HepG2 (cell line): Measurements from ENCODE around the gene DPH2. TPM values are rescaled to one million over a fixed set of nuclear protein-coding genes. Genes with fewer than 3 reads are reported as not detected.

ENCODE experiments used
- ATAC-seq: fragments of 200-7000 bp; cut with Tn5 transposase; 3 replicates; pipeline ENCODE4 v1.9.1; 2020; ENCODE audit warnings: mild to moderate bottlenecking, moderate library complexity
- BruUV-seq: library from RNA; stranded (reverse); fragments of 400-500 nt; replicated peaks from 2 replicates; lab custom pipeline; 2021; lab: Mats Ljungman, UMichigan
- CTCF ChIA-PET: fragments of 300-600 bp; formaldehyde crosslinking; extraction: SDS; loops from one replicate; lab custom pipeline; 2021; ENCODE audit warnings: low total read pairs, inconsistent platforms, low intra/inter-chr PET ratio; lab: Yijun Ruan, JAX
- POLR2A ChIA-PET: fragments of 350-600 bp; sonication (Branson Sonifier 250); formaldehyde crosslinking; loops from one replicate; lab custom pipeline; 2020; ENCODE audit warnings: antibody characterized with exemption, inconsistent platforms; lab: Yijun Ruan, JAX
- DNase-seq: peaks from one replicate; pipeline ENCODE4 v3.0.0-alpha.2; 2015; ENCODE audit warnings: low spot score
- FAIRE-seq: peaks from 3 replicates; lab custom pipeline; 2011; peaks lifted over from hg19 to GRCh38; lab: Jason Lieb, UNC
- H2AFZ ChIP-seq: one replicate; pipeline ENCODE4 v1.6.1; 2011; ENCODE audit warnings: low read length, inconsistent platforms
- H3K27ac ChIP-seq: fragments of 300-600 bp; 3 replicates; pipeline ENCODE4 v1.8.0; 2011; ENCODE audit warnings: mixed run types, mild to moderate bottlenecking, mixed read lengths, low read length, inconsistent platforms; ENCODE audit not compliant: insufficient read depth; ENCODE audit errors: extremely low read length
- H3K27me3 ChIP-seq, 2 experiments: fragments of 200-600 bp in 1 of 2; 2 replicates in 1 of 2; 3 replicates in 1 of 2; pipeline versions ENCODE4 v1.6.0 to v1.8.0; 2011; ENCODE audit warnings: low read length in 2 of 2, mild to moderate bottlenecking in 2 of 2, moderate library complexity in 2 of 2, inconsistent platforms in 1 of 2; ENCODE audit not compliant: insufficient read depth in 2 of 2, control insufficient read depth in 1 of 2
- H3K36me3 ChIP-seq, 2 experiments: fragments of 200-600 bp in 1 of 2; replicated peaks in 1 of 2; 2 replicates in 1 of 2; 3 replicates in 1 of 2; pipeline versions ENCODE4 v1.5.1 to v1.8.0; 2011; ENCODE audit warnings: low read length in 2 of 2, inconsistent platforms in 1 of 2; ENCODE audit not compliant: insufficient read depth in 2 of 2, control insufficient read depth in 1 of 2
- H3K4me1 ChIP-seq: 2 replicates; pipeline ENCODE4 v1.5.1; 2012; ENCODE audit warnings: low read length, inconsistent platforms; ENCODE audit not compliant: insufficient read depth
- H3K4me2 ChIP-seq: 2 replicates; pipeline ENCODE4 v1.6.0; 2011; ENCODE audit warnings: low read depth, low read length, inconsistent platforms
- H3K4me3 ChIP-seq, 3 experiments: fragments of 200-600 bp in 1 of 3; sonication (generic), shearing (Covaris generic) in 1 of 3; replicated peaks in 1 of 3; 2 replicates each; pipeline ENCODE4 v1.5.1; 2011 to 2016; ENCODE audit warnings: low read length in 3 of 3, inconsistent platforms in 2 of 3, low read depth in 2 of 3, mild to moderate bottlenecking in 2 of 3, control low read depth in 1 of 3, mixed read lengths in 1 of 3; ENCODE audit not compliant: insufficient read depth in 1 of 3
- H3K79me2 ChIP-seq: one replicate; pipeline ENCODE4 v1.6.1; 2011; ENCODE audit warnings: low read length, inconsistent platforms; ENCODE audit not compliant: insufficient read depth
- H3K9ac ChIP-seq: 2 replicates; pipeline ENCODE4 v1.6.0; 2011; ENCODE audit warnings: mild to moderate bottlenecking, low read depth, low read length, inconsistent platforms; ENCODE audit not compliant: insufficient read depth
- H3K9me3 ChIP-seq: 2 replicates; pipeline ENCODE4 v1.5.1; 2012; ENCODE audit warnings: mild to moderate bottlenecking, low read length
- H4K20me1 ChIP-seq: 2 replicates; pipeline ENCODE4 v1.6.0; 2011; ENCODE audit warnings: inconsistent platforms, mild to moderate bottlenecking, low read length, moderate library complexity; ENCODE audit not compliant: insufficient read depth
- SPEN ChIP-seq: sonication (generic); formaldehyde crosslinking; IDR thresholded peaks from 2 replicates; pipeline ENCODE4 v1.5.1; 2020; ENCODE audit warnings: low read depth, mild to moderate bottlenecking, missing genetic modification reagents
- WGBS: methylation state at CpG from one replicate; pipeline ENCODE4 v1.1.6; 2017; ENCODE audit warnings: low lambda C conversion rate; 5-methylcytosine and 5-hydroxymethylcytosine counted together
- in situ Hi-C: cut with HindIII; loops from 2 replicates; pipeline ENCODE4 v1.10.0; 2017; ENCODE audit warnings: low pct_unique_long_range_greater_than_20kb; ENCODE audit not compliant: extremely low pct_ligation_motif_present
- intact Hi-C: fragments of 100-400 bp; cut with micrococcal nuclease; formaldehyde crosslinking; loops from one replicate; pipeline ENCODE4 v1.10.0; 2022; ENCODE audit not compliant: unreplicated experiment
- polyA plus RNA-seq, 8 experiments: library from polyadenylated mRNA; depleted of rRNA in 3 of 8; stranded (reverse) in 7 of 8; unstranded in 1 of 8; fragments of >200 nt; fragmentation: Illumina TruSeq in 4 of 8; extraction: Trizol in 4 of 8; gene quantifications; 2 replicates each; pipeline versions ENCODE4 v1.2.1 to v1.2.3, GENCODE V29; 2011 to 2016; ENCODE audit warnings: low read depth in 4 of 8, missing spikeins in 1 of 8, mixed read lengths in 1 of 8; ENCODE audit not compliant: insufficient read depth in 1 of 8
- total RNA-seq, 5 experiments: library from RNA; depleted of rRNA; stranded (reverse); fragments of >200 nt; fragmentation: Illumina TruSeq; extraction: Trizol; gene quantifications; 2 replicates each; pipeline ENCODE4 v1.2.3, GENCODE V29; 2016; ENCODE audit warnings: low read depth in 1 of 5
- TF ChIP-seq, protein P1 (sequence below): sonication (generic); formaldehyde crosslinking; IDR thresholded peaks from 2 replicates; pipeline ENCODE4 v1.4.0; 2020; ENCODE audit warnings: missing genetic modification reagents
- TF ChIP-seq, protein P2 (sequence below): sonication (generic); formaldehyde crosslinking; IDR thresholded peaks from 2 replicates; pipeline ENCODE4 v1.8.0; 2022; ENCODE audit warnings: mild to moderate bottlenecking, missing genetic modification reagents, moderate library complexity
- TF ChIP-seq, protein P3 (sequence below): sonication (generic); formaldehyde crosslinking; IDR thresholded peaks from 2 replicates; pipeline ENCODE4 v1.4.0; 2020; ENCODE audit warnings: missing genetic modification reagents, borderline replicate concordance
- TF ChIP-seq, protein P4 (sequence below): sonication (generic); formaldehyde crosslinking; IDR thresholded peaks from 2 replicates; pipeline ENCODE4 v1.4.0; 2020; ENCODE audit warnings: missing genetic modification reagents

The DPH2 gene
- total and polyA plus RNA-seq, 2 of the 13 experiments (the other 11 are each of a cell fraction or from before 2014, with no cell fraction given): 32.2 to 38.3 TPM

DNA sequence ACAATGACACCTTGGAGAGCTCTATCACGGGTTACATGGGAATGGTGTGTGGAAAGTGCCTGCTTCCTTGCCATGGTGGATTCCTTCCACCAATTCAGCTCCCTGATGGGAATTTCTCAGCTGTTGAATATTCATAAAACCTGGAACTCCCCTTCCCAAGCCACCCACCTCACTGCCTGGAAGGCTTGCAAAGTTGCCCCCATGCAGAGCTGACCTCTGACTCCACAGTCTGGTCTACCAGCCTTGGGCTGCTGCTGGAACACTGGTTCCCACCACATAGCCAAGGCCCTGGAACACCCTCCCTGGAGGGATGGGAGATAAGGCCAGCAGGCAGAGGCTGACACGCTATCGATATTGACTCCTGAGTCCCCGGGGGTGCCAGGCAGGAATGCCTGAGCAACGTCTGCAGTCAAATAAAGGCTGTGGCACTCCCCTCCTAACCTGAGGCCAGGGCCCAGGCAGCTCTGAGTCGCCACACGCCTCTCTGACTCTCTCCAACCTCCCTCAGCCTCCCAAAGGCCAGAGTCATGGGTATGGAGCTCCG is 30.4 kb downstream of the DPH2 start (continued):
- TF ChIP-seq, protein P1, sequence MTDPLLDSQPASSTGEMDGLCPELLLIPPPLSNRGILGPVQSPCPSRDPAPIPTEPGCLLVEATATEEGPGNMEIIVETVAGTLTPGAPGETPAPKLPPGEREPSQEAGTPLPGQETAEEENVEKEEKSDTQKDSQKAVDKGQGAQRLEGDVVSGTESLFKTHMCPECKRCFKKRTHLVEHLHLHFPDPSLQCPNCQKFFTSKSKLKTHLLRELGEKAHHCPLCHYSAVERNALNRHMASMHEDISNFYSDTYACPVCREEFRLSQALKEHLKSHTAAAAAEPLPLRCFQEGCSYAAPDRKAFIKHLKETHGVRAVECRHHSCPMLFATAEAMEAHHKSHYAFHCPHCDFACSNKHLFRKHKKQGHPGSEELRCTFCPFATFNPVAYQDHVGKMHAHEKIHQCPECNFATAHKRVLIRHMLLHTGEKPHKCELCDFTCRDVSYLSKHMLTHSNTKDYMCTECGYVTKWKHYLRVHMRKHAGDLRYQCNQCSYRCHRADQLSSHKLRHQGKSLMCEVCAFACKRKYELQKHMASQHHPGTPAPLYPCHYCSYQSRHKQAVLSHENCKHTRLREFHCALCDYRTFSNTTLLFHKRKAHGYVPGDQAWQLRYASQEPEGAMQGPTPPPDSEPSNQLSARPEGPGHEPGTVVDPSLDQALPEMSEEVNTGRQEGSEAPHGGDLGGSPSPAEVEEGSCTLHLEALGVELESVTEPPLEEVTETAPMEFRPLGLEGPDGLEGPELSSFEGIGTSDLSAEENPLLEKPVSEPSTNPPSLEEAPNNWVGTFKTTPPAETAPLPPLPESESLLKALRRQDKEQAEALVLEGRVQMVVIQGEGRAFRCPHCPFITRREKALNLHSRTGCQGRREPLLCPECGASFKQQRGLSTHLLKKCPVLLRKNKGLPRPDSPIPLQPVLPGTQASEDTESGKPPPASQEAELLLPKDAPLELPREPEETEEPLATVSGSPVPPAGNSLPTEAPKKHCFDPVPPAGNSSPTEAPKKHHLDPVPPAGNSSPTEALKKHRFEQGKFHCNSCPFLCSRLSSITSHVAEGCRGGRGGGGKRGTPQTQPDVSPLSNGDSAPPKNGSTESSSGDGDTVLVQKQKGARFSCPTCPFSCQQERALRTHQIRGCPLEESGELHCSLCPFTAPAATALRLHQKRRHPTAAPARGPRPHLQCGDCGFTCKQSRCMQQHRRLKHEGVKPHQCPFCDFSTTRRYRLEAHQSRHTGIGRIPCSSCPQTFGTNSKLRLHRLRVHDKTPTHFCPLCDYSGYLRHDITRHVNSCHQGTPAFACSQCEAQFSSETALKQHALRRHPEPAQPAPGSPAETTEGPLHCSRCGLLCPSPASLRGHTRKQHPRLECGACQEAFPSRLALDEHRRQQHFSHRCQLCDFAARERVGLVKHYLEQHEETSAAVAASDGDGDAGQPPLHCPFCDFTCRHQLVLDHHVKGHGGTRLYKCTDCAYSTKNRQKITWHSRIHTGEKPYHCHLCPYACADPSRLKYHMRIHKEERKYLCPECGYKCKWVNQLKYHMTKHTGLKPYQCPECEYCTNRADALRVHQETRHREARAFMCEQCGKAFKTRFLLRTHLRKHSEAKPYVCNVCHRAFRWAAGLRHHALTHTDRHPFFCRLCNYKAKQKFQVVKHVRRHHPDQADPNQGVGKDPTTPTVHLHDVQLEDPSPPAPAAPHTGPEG (CRISPR knock-in tag): no peak

DNA sequence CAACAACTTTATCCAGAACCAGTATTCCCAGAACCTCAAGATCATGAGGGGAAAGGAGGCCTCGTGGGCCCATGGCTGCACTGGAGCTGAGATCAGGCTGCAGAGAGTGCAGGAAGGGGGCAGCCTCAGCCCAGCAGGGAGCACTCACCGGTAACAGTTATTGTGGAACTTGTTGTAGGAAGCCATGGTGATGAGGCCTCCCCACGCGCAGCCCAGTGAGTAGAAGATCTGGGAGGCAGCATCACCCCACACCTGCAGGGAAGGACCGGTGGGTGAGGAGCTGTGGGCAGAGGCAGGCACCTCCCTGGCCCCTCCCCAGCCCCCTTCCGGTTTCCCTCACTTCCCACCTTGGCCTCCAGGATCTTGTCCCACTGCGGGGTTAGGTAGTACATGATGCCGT is 32.4 kb downstream of the DPH2 start:
- POLR2A ChIA-PET: no interaction called here
- Histone ChIP-seq H3K9ac (no peak overlapping the region), H3K4me3 (no peak overlapping the region), H3K27me3 (no peaks in the 10 kb centered on the region), H3K36me3 (peaks cover 6 to 21% of the 10 kb centered on the region in 2 experiments; a peak in 4 of 5 replicates), H4K20me1 (no peaks in the 10 kb centered on the region)
- TF ChIP-seq, protein P2, sequence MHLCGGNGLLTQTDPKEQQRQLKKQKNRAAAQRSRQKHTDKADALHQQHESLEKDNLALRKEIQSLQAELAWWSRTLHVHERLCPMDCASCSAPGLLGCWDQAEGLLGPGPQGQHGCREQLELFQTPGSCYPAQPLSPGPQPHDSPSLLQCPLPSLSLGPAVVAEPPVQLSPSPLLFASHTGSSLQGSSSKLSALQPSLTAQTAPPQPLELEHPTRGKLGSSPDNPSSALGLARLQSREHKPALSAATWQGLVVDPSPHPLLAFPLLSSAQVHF (CRISPR knock-in tag): no peak
- TF ChIP-seq, protein P3, sequence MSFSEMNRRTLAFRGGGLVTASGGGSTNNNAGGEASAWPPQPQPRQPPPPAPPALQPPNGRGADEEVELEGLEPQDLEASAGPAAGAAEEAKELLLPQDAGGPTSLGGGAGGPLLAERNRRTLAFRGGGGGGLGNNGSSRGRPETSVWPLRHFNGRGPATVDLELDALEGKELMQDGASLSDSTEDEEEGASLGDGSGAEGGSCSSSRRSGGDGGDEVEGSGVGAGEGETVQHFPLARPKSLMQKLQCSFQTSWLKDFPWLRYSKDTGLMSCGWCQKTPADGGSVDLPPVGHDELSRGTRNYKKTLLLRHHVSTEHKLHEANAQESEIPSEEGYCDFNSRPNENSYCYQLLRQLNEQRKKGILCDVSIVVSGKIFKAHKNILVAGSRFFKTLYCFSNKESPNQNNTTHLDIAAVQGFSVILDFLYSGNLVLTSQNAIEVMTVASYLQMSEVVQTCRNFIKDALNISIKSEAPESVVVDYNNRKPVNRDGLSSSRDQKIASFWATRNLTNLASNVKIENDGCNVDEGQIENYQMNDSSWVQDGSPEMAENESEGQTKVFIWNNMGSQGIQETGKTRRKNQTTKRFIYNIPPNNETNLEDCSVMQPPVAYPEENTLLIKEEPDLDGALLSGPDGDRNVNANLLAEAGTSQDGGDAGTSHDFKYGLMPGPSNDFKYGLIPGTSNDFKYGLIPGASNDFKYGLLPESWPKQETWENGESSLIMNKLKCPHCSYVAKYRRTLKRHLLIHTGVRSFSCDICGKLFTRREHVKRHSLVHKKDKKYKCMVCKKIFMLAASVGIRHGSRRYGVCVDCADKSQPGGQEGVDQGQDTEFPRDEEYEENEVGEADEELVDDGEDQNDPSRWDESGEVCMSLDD (CRISPR knock-in tag): no peak
- no peak for TF ChIP-seq SPEN (CRISPR knock-in tag)
- TF ChIP-seq, protein P4, sequence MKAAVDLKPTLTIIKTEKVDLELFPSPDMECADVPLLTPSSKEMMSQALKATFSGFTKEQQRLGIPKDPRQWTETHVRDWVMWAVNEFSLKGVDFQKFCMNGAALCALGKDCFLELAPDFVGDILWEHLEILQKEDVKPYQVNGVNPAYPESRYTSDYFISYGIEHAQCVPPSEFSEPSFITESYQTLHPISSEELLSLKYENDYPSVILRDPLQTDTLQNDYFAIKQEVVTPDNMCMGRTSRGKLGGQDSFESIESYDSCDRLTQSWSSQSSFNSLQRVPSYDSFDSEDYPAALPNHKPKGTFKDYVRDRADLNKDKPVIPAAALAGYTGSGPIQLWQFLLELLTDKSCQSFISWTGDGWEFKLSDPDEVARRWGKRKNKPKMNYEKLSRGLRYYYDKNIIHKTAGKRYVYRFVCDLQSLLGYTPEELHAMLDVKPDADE (CRISPR knock-in tag): no peak
- TF ChIP-seq, all 625 proteins: peak for 0
- Histone ChIP-seq H2AFZ (no peak overlapping the region), H3K79me2 (no peaks in the 10 kb centered on the region), H3K27ac (no peak overlapping the region), H3K4me2 (no peak overlapping the region), H3K9me3 (no peaks in the 10 kb centered on the region), H3K4me1 (peaks cover 14% of the 10 kb centered on the region)
- FAIRE-seq (no peak), ATAC-seq (no peak), DNase-seq (no peak)
- WGBS: 94% methylated on average over 6 of the region's 8 CpGs
- intact Hi-C loops: no loop called here
- no TSS peak for BruUV-seq
- CTCF ChIA-PET: no interaction called here
- in situ Hi-C loops: no loop called here
